Right forelimb (tissue), 1 donor: ENCODE results near the gene TSPAN1.

ENCODE experiments used
- DNase-seq: peaks from one replicate; pipeline ENCODE4 v3.0.0-alpha.2; 2018

Gene TSPAN1

GRCh38 chr1:46188295-46189030, 13.6 kb downstream of the TSPAN1 start:
- DNase-seq, result no peak

GRCh38 chr1:46190539-46190938, 15.7 kb downstream of the TSPAN1 start:
- no peak for DNase-seq

- DNase-seq, result no peak
These were observed 16.3 kb downstream of the TSPAN1 start for GRCh38 chr1:46191033-46191701.

- no peak for DNase-seq
These were observed 17.3 kb downstream of the TSPAN1 start for GRCh38 chr1:46192171-46192570.

- no peak for DNase-seq
These were observed 18.4 kb downstream of the TSPAN1 start for GRCh38 chr1:46193285-46193684.

- DNase-seq, result no peak
These were observed 19.2 kb downstream of the TSPAN1 start for GRCh38 chr1:46193984-46194570.

- no peak for DNase-seq
These were observed 19.8 kb downstream of the TSPAN1 start for GRCh38 chr1:46194641-46195193.

- no peak for DNase-seq
These were observed 21.7 kb downstream of the TSPAN1 start for GRCh38 chr1:46196609-46197008.

GRCh38 chr1:46197560-46197963, 22.7 kb downstream of the TSPAN1 start:
- no peak for DNase-seq

GRCh38 chr1:46197964-46198811, 23.3 kb downstream of the TSPAN1 start, which contains the start of gene POMGNT1:
POMGNT1 (minus strand) TSS chr1:46198434; CDS start chr1:46197821, 613 bp downstream.
- DNase-seq, result peak; percentile 84

- DNase-seq, result no peak
These were observed 24.4 kb downstream of the TSPAN1 start for GRCh38 chr1:46199233-46199749.

- DNase-seq, result no peak
These were observed 29.0 kb downstream of the TSPAN1 start for GRCh38 chr1:46203738-46204405.

- no peak for DNase-seq
These were observed 29.5 kb downstream of the TSPAN1 start for GRCh38 chr1:46204406-46204742.

GRCh38 chr1:46205141-46205540, 30.3 kb downstream of the TSPAN1 start:
- no peak for DNase-seq

GRCh38 chr1:46205791-46206190, 30.9 kb downstream of the TSPAN1 start:
- no peak for DNase-seq

GRCh38 chr1:46206399-46206798, 31.5 kb downstream of the TSPAN1 start:
- no peak for DNase-seq

GRCh38 chr1:46210561-46210960, 35.7 kb downstream of the TSPAN1 start:
- no peak for DNase-seq

GRCh38 chr1:46211051-46211450, 36.2 kb downstream of the TSPAN1 start:
- no peak for DNase-seq

GRCh38 chr1:46215504-46215903, 40.6 kb downstream of the TSPAN1 start:
- no peak for DNase-seq

- DNase-seq, result no peak
These were observed 43.6 kb downstream of the TSPAN1 start for GRCh38 chr1:46218443-46218842.

GRCh38 chr1:46219551-46220520, 44.9 kb downstream of the TSPAN1 start:
- no peak for DNase-seq
